Measurements from ENCODE around the gene HYAL2.

The HYAL2 gene, protein sequence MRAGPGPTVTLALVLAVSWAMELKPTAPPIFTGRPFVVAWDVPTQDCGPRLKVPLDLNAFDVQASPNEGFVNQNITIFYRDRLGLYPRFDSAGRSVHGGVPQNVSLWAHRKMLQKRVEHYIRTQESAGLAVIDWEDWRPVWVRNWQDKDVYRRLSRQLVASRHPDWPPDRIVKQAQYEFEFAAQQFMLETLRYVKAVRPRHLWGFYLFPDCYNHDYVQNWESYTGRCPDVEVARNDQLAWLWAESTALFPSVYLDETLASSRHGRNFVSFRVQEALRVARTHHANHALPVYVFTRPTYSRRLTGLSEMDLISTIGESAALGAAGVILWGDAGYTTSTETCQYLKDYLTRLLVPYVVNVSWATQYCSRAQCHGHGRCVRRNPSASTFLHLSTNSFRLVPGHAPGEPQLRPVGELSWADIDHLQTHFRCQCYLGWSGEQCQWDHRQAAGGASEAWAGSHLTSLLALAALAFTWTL

DNA sequence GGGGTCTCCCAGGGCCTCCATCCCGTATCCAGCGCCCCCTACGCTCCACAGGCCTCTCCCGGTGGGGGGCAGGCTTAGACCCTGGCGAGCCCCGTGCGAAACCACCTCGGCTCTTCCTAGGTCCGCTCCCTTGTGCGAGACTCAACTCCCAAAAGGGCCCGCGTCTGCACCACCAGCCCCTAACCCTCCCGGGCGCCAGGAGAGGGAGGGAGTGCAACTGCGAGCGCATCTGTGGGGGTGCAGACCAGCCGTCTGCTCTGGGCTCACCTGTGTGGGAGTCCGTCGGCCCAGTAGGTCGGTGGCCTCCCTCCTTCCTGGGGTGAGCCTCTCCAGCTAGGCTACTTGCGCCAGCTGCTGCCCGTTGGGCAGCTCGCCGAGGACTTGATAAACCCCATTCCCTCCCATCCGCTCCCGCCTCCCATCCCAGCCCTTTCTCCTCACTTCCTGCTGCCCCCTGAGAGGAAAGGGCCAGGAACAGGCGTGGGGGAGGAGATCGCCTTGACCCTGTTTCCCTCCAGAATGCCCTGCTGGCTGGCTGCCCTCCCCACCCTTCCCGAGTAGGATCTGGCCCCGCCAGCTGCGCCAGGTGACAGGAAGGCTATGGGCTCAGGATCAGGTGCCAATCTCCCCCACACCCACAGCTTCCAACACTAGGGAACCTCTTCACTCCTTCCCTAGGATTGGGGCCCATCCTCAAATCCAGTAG is at the start of gene HYAL2:
HYAL2 (minus strand) TSS at position 360 of the 706 bp plus-strand sequence. CDS start 2,256 bp downstream, outside the sequence.
- TF ChIP-seq, protein P1, sequence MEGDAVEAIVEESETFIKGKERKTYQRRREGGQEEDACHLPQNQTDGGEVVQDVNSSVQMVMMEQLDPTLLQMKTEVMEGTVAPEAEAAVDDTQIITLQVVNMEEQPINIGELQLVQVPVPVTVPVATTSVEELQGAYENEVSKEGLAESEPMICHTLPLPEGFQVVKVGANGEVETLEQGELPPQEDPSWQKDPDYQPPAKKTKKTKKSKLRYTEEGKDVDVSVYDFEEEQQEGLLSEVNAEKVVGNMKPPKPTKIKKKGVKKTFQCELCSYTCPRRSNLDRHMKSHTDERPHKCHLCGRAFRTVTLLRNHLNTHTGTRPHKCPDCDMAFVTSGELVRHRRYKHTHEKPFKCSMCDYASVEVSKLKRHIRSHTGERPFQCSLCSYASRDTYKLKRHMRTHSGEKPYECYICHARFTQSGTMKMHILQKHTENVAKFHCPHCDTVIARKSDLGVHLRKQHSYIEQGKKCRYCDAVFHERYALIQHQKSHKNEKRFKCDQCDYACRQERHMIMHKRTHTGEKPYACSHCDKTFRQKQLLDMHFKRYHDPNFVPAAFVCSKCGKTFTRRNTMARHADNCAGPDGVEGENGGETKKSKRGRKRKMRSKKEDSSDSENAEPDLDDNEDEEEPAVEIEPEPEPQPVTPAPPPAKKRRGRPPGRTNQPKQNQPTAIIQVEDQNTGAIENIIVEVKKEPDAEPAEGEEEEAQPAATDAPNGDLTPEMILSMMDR (IDR thresholded peaks at IDR 0.05; ENCODE audit: borderline replicate concordance, insufficient read depth, low read depth, low read length): no peak
- peak within 1 kb of the TSS; percentile 87 for H3K4me3 ChIP-seq (ENCODE audit: low read depth, low read length)

DNA sequence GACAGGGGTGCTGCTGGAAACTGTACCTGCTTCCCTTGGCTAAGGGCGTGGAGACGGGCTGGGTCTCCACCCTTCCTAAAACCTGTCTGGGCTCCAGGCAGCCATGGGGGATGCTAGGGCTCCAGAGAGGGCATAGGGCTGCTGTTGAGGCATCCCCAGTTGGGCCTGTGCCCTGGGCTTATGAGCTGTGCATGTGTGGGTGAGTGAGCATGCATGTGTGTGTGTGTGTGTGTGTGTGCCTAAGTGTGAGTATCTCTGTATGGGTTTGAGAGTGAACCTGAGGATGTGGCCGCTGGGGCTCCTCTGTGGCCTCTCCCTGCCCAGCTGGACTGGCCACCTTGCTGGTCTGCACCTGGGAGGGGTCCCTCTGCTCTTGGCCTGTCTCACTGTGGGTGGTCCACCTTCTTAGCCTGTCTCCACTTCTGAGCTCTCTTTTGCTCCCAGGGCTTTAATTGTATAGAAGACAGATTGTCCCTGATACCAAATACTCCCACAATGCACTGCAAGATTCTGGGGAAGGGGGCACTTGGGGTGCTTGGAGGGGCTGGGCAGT is 48.7 kb upstream of the HYAL2 start:
- TF ChIP-seq, protein P1 (IDR thresholded peaks at IDR 0.05; ENCODE audit: borderline replicate concordance, insufficient read depth, low read depth, low read length): no peak
- no peak overlapping the region for H3K4me3 ChIP-seq (ENCODE audit: low read depth, low read length)

DNA sequence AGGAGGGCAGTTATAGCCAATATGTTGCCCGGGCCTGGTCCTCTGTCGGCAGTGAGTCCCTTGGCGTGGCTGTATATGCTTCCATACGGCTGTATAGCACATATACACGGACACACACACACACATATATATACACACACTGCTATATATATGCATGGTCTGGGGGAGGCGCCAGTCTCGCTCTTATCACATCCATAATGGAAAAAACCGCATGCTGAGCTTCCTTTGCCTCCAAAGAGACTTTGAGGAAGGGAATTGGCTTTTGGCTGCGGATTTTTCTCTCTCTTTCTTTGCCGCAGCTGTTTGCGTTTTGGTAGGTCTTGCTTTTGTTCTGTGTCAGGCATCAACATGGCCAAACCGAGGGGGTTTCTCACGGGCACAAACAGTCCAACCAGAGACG is 48.0 kb upstream of the HYAL2 start:
- TF ChIP-seq, protein P1 (IDR thresholded peaks at IDR 0.05; ENCODE audit: borderline replicate concordance, insufficient read depth, low read depth, low read length): no peak

DNA sequence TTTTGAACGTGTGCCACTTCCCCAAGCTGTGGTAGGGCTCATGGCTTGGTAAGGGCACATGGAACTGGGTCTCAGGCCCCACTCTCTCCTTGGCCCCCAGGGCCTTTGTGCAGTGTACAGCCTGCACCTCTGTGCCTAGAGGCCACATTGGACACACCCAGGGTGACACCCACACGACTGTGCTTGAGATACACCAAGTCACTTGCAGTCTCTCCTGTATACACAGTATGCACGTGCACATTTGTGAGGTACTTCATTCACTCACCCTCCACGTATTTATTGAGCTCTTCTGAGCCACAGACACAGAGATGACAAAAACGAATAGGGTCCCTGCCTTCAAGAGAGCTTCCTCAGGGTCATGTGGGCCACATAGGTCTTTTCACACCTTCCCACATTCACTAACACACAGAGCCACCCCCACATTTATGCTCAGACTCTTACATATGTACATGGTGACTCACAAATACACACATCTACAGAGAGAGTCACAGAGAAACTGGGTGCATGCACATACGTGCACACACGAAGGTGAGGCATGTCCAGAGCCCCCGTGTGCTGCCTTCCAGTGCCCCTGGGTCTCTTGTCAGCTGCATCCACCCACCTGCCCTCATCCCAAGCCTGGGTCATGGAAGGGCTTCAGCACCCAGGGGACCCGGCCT is 46.6 kb upstream of the HYAL2 start:
- TF ChIP-seq, protein P1 (IDR thresholded peaks at IDR 0.05; ENCODE audit: borderline replicate concordance, insufficient read depth, low read depth, low read length): no peak
- H3K4me3 ChIP-seq (ENCODE audit: low read depth, low read length): no peak overlapping the region

More for the DNA sequence above, 48.0 kb upstream of the HYAL2 start:
- H3K4me3 ChIP-seq (ENCODE audit: low read depth, low read length): no peak overlapping the region

DNA sequence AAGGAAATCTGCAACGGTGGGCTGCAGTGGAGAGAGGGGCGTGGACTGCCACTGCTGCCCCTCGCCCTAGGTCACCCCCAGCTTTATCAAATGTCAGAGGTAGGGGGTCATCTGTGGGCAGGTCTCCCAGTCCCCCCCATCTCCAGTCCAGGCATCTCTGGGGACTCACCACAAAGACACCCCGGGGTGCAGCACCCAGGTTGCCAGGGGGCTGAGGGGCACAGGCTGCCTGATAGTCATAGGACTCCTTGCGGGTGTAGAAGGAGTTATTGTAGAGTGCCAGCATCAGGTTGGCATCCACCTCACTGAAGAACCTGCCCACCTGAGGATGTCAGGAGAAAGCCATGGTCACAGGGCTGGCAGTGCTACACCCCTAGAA is 43.3 kb upstream of the HYAL2 start:
- H3K4me3 ChIP-seq (ENCODE audit: low read depth, low read length): no peak overlapping the region
- TF ChIP-seq, protein P1 (IDR thresholded peaks at IDR 0.05; ENCODE audit: borderline replicate concordance, insufficient read depth, low read depth, low read length): no peak

DNA sequence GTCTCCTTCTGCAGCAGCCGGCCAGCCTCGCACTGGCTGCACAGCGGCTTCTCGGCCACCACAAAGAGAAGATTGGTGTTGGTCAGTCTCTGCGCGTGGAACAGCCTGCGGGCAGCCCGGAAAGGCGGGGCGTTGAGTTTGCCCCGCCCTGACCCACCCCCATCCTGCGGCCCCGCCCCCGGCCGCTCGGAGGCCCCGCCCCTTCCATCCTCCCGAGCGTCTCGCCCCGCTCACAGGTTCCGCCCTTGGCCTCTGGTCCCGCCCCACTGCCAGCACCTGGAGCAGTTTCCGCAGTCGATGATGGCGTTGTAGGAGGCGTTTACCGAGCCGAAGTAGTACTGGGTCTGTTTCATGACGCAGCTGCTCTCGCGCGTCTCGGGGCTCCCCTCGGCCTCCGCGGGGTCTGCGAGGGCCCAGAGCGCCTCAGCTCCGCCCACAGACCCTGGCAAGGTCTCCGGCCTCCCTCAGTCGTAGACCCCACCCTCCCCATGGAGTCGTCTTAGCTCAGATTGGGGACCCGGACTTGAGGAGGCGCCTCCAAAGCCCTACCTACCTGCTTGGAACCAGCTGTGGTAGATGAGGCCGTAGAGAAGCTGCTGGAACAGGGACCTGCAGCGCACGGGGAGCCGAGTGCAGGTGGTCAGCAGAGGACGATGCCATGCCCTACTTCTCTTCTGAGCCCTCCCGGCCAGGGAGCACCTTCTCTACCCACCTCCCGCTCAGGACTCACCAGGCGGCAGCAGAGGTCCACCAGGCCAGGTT is 42.7 kb upstream of the HYAL2 start:
- H3K4me3 ChIP-seq (ENCODE audit: low read depth, low read length): peak overlapping the region; percentile 55
- TF ChIP-seq, protein P1 (IDR thresholded peaks at IDR 0.05; ENCODE audit: borderline replicate concordance, insufficient read depth, low read depth, low read length): no peak

Measured in GM12875 (cell line).